B cell (primary cell): Measurements from ENCODE around the gene VTI1A. TPM values are rescaled to one million over a fixed set of nuclear protein-coding genes. Genes with fewer than 3 reads are reported as not detected.
"Not testable (repeated sequence)": the region's sequence is repeated elsewhere in the genome, so short reads cannot be mapped to it uniquely, and the experiment has no call there.

ENCODE experiments used
- ATAC-seq: fragments of 200-7000 bp; cut with Tn5 transposase; one replicate; pipeline ENCODE4 v1.10.0; 2021; ENCODE audit warnings: low read depth, mild to moderate bottlenecking, moderate number of reproducible peaks, moderate library complexity
- CTCF ChIA-PET: fragments of 350-600 bp; sonication (Branson Sonifier 250); formaldehyde crosslinking; loops from one replicate; lab custom pipeline; 2021; ENCODE audit warnings: antibody characterized with exemption, inconsistent platforms; lab: Charles Lee
- POLR2A ChIA-PET: fragments of 350-600 bp; sonication (Branson Sonifier 250); formaldehyde crosslinking; loops from one replicate; lab custom pipeline; 2021; ENCODE audit warnings: antibody characterized with exemption; lab: Charles Lee
- DNase-seq: peaks from one replicate; pipeline ENCODE4 v3.0.0; 2013
- H2AFZ ChIP-seq: 2 replicates; pipeline ENCODE4 v1.6.1; 2012; ENCODE audit warnings: mild to moderate bottlenecking, low read depth, low read length; ENCODE audit not compliant: insufficient read depth, poor library complexity, severe bottlenecking
- H3K27ac ChIP-seq, 2 donors: 1 replicate in 1 of 2; 2 replicates in 1 of 2; pipeline ENCODE4 v1.5.1; 2012 to 2013; ENCODE audit warnings: low read length in 2 of 2, mild to moderate bottlenecking in 2 of 2, moderate library complexity in 1 of 2
- H3K27me3 ChIP-seq, 4 experiments: fragments of 200-600 bp in 1 of 4; sonication (generic) in 1 of 4; replicated peaks in 1 of 4; 1 replicate in 2 of 4; 2 replicates in 2 of 4; pipeline versions ENCODE4 v1.6.1 to v1.7.0; 2013 to 2016; ENCODE audit warnings: low read length in 3 of 4, mild to moderate bottlenecking in 2 of 4, mixed read lengths in 1 of 4, moderate library complexity in 1 of 4; ENCODE audit not compliant: insufficient read depth in 4 of 4, control insufficient read depth in 3 of 4; ENCODE audit errors: control extremely low read depth in 1 of 4
- H3K36me3 ChIP-seq, 2 experiments: replicated peaks in 1 of 2; 1 replicate in 1 of 2; 2 replicates in 1 of 2; pipeline versions ENCODE4 v1.6.1 to v1.7.1; 2013; ENCODE audit warnings: low read length in 1 of 2; ENCODE audit not compliant: insufficient read depth in 2 of 2, control insufficient read depth in 1 of 2; ENCODE audit errors: control extremely low read depth in 1 of 2, extremely low read depth in 1 of 2
- H3K4me1 ChIP-seq, 2 donors: fragments of 200-600 bp in 1 of 2; sonication (generic) in 1 of 2; 1 replicate in 1 of 2; 2 replicates in 1 of 2; pipeline versions ENCODE4 v1.5.1 to v1.6.1; 2013 to 2017; ENCODE audit warnings: low read length in 2 of 2; ENCODE audit not compliant: control insufficient read depth in 2 of 2, insufficient read depth in 2 of 2
- H3K4me2 ChIP-seq: replicated peaks from 2 replicates; pipeline ENCODE3; 2012; ENCODE audit warnings: mild to moderate bottlenecking, low read depth, low read length; ENCODE audit not compliant: poor library complexity, severe bottlenecking
- H3K4me3 ChIP-seq, 5 experiments: fragments of 200-600 bp in 1 of 5; sonication (generic) in 1 of 5; 1 replicate in 3 of 5; 2 replicates in 2 of 5; pipeline versions ENCODE4 v1.5.1 to v1.7.0; 2011 to 2016; ENCODE audit warnings: low read length in 4 of 5, mild to moderate bottlenecking in 4 of 5, low read depth in 2 of 5, control low read depth in 1 of 5, moderate library complexity in 1 of 5; ENCODE audit not compliant: insufficient read depth in 1 of 5; ENCODE audit errors: control extremely low read depth in 1 of 5, extremely low read depth in 1 of 5
- H3K79me2 ChIP-seq: fragments of 200-600 bp; sonication (generic); one replicate; pipeline ENCODE4 v1.6.0; 2016; ENCODE audit warnings: low read length; ENCODE audit not compliant: control insufficient read depth, insufficient read depth
- H3K9ac ChIP-seq: fragments of 200-600 bp; sonication (generic); 2 replicates; pipeline ENCODE4 v1.6.1; 2017; ENCODE audit warnings: mild to moderate bottlenecking, low read length, moderate library complexity
- H3K9me3 ChIP-seq, 3 donors: one replicate each; pipeline versions ENCODE4 v1.6.1 to v1.7.1; 2013; ENCODE audit warnings: low read length in 2 of 3; ENCODE audit not compliant: control insufficient read depth in 2 of 3, insufficient read depth in 1 of 3; ENCODE audit errors: control extremely low read depth in 1 of 3
- H4K20me1 ChIP-seq: 2 replicates; pipeline ENCODE4 v1.6.0; 2012; ENCODE audit warnings: mild to moderate bottlenecking, low read length; ENCODE audit not compliant: insufficient read depth, control insufficient read depth, poor library complexity, severe bottlenecking
- H3K27ac Mint-ChIP-seq: one replicate; pipeline ENCODE4 v1.8.0; 2021; ENCODE audit warnings: mixed read lengths
- H3K27me3 Mint-ChIP-seq: one replicate; pipeline ENCODE4 v1.8.0; 2021; ENCODE audit warnings: mixed read lengths
- H3K4me1 Mint-ChIP-seq: one replicate; pipeline ENCODE4 v1.8.0; 2021; ENCODE audit warnings: mixed read lengths
- H3K4me3 Mint-ChIP-seq: one replicate; pipeline ENCODE4 v1.8.0; 2021; ENCODE audit warnings: mixed read lengths
- H3K9me3 Mint-ChIP-seq: one replicate; pipeline ENCODE4 v1.8.0; 2022; ENCODE audit warnings: mixed read lengths; ENCODE audit not compliant: insufficient read depth
- CTCF ChIP-seq: fragments of 200-600 bp; IDR thresholded peaks from one replicate; pipeline ENCODE4 v1.8.0; 2022; ENCODE audit warnings: antibody characterized with exemption, mild to moderate bottlenecking
- EZH2 ChIP-seq: IDR thresholded peaks from 2 replicates; pipeline ENCODE4 v1.6.1; 2012; ENCODE audit warnings: borderline replicate concordance, low read depth, mild to moderate bottlenecking, moderate library complexity, low read length; ENCODE audit not compliant: insufficient read depth, poor library complexity, severe bottlenecking
- WGBS: methylation state at CpG from one replicate; pipeline ENCODE4 v1.1.5; 2013; ENCODE audit warnings: missing lambda C conversion rate; ENCODE audit not compliant: insufficient coverage; 5-methylcytosine and 5-hydroxymethylcytosine counted together
- intact Hi-C: fragments of 100-400 bp; cut with micrococcal nuclease; formaldehyde crosslinking; loops from one replicate; pipeline ENCODE4 v1.10.0; 2022
- polyA plus RNA-seq: library from polyadenylated mRNA; depleted of rRNA; stranded (reverse); fragments of >200 nt; gene quantifications from 2 replicates; pipeline ENCODE4 v1.2.3, GENCODE V29; 2012
- total RNA-seq, 2 donors: library from RNA; stranded (reverse); fragments of 120-200 nt in 1 of 2; gene quantifications; 1 replicate in 1 of 2; 2 replicates in 1 of 2; pipeline versions ENCODE4 v1.2.3 to v1.2.4, GENCODE V29; 2013 to 2022

Gene VTI1A
- total and polyA plus RNA-seq, 2 donors (not counting 1 experiment from before 2014, with no cell fraction given): 20.0 to 84.1 TPM

- H2AFZ ChIP-seq: no peak overlapping the region
- H3K9me3 ChIP-seq: peaks cover 0 to 1% (median 0%) of the 10 kb centered on the region in 3 donors
- no peaks in the 10 kb centered on the region for H3K4me1 ChIP-seq
- peaks cover 12% of the 10 kb centered on the region for H3K4me1 Mint-ChIP-seq
- H3K79me2 ChIP-seq: peaks cover 23% of the 10 kb centered on the region
- ChIA-PET POLR2A (no interaction called here), CTCF (interaction anchor here (0.9 kb wide), 1 partner anchor 11 kb away, joined by 6 read pairs; no protein-coding TSS in a partner anchor)
- H3K27me3 Mint-ChIP-seq: no peaks in the 10 kb centered on the region
- no peaks in the 10 kb centered on the region for H3K9me3 Mint-ChIP-seq
- no peak overlapping the region for H3K4me2 ChIP-seq
- intact Hi-C loops: no loop called here
- H3K4me3 ChIP-seq: no peak overlapping the region
- peaks cover 6% of the 10 kb centered on the region for H4K20me1 ChIP-seq
- ATAC-seq: no peak
- peaks cover 13 to 32% of the 10 kb centered on the region in 2 experiments for H3K36me3 ChIP-seq
- H3K9ac ChIP-seq: no peak overlapping the region
- TF ChIP-seq CTCF: no peak
- no peak for TF ChIP-seq EZH2
- no peak for DNase-seq
- H3K27me3 ChIP-seq: no peaks in the 10 kb centered on the region
- WGBS: 100% methylated on average over 4 of the region's 4 CpGs
- H3K4me3 Mint-ChIP-seq: no peak overlapping the region
- H3K27ac ChIP-seq: no peak overlapping the region
- no peak overlapping the region for H3K27ac Mint-ChIP-seq
These were observed 14.2 kb downstream of the VTI1A start for GRCh38 chr10:112461029-112461887.

GRCh38 chr10:112464074-112464473 lies 17.1 kb downstream of the VTI1A start:
- H3K9ac ChIP-seq, H3K27me3 Mint-ChIP-seq, intact Hi-C loops, H3K4me2 ChIP-seq, ATAC-seq, H4K20me1 ChIP-seq, DNase-seq, H3K4me3 ChIP-seq, H3K9me3 Mint-ChIP-seq, H3K27ac ChIP-seq, H3K9me3 ChIP-seq, H3K4me3 Mint-ChIP-seq, H3K4me1 ChIP-seq, POLR2A ChIA-PET, H3K27me3 ChIP-seq, H3K27ac Mint-ChIP-seq, H2AFZ ChIP-seq, H3K79me2 ChIP-seq: not testable (repeated sequence)
- CTCF ChIA-PET: interaction anchor here (0.6 to 1.3 kb wide), 5 partner anchors 8 to 38 kb away, joined by 3 to 4 read pairs (median 4); no protein-coding TSS in a partner anchor
- WGBS: 100% methylated on average over 2 of the region's 5 CpGs
- H3K36me3 ChIP-seq: peaks cover 15 to 35% of the 10 kb centered on the region in 2 experiments
- peaks cover 10% of the 10 kb centered on the region for H3K4me1 Mint-ChIP-seq
